ENCODE measurements around the gene CENPQ.

DNA sequence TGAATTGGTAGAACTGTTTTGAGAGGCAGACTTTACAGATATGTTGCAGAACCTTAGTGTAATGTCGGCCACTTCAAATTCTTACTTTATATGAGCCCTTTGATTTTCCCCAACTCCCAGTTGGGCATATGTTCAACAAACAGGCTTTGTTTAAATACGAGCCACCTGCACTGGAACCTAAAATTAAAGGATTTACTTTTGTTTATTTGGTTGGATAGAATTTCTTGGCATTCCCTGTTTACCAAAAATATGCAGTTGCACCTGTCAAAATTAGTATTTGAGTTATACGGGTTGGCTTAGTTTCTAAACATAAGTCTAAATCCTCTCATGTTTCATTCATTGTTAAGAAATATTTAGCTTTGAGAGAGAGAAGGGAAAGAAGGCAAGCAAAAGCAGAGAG is 34.1 kb downstream of the CENPQ start:
- TF ChIP-seq, protein P1, sequence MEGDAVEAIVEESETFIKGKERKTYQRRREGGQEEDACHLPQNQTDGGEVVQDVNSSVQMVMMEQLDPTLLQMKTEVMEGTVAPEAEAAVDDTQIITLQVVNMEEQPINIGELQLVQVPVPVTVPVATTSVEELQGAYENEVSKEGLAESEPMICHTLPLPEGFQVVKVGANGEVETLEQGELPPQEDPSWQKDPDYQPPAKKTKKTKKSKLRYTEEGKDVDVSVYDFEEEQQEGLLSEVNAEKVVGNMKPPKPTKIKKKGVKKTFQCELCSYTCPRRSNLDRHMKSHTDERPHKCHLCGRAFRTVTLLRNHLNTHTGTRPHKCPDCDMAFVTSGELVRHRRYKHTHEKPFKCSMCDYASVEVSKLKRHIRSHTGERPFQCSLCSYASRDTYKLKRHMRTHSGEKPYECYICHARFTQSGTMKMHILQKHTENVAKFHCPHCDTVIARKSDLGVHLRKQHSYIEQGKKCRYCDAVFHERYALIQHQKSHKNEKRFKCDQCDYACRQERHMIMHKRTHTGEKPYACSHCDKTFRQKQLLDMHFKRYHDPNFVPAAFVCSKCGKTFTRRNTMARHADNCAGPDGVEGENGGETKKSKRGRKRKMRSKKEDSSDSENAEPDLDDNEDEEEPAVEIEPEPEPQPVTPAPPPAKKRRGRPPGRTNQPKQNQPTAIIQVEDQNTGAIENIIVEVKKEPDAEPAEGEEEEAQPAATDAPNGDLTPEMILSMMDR (IDR thresholded peaks at IDR 0.05; ENCODE audit: insufficient read depth, low read depth, low read length): no peak
- no peak for TF ChIP-seq EZH2 (IDR thresholded peaks at IDR 0.05; ENCODE audit: insufficient read depth, low read length)

All from astrocyte (in vitro differentiated cells and primary cell).